IMR-90 (cell line): ENCODE measurements around the gene DDX59. TPM values are rescaled to one million over a fixed set of nuclear protein-coding genes. Genes with fewer than 3 reads are reported as not detected.

Experiments used
- ATAC-seq: fragments of 200-7000 bp; cut with Tn5 transposase; 2 replicates; pipeline ENCODE4 v1.9.1; 2020; ENCODE audit warnings: low read depth, mild to moderate bottlenecking, moderate library complexity
- BruUV-seq: library from RNA; stranded (reverse); fragments of 400-500 nt; replicated peaks from 2 replicates; lab custom pipeline; 2021; lab: Mats Ljungman, UMichigan
- CTCF ChIA-PET: fragments of 300-600 bp; formaldehyde crosslinking; extraction: SDS; loops from one replicate; lab custom pipeline; 2021; ENCODE audit warnings: antibody characterized with exemption; lab: Yijun Ruan, JAX
- POLR2A ChIA-PET: fragments of 300-600 bp; sonication (Branson Sonifier 250); formaldehyde crosslinking; loops from one replicate; lab custom pipeline; 2022; ENCODE audit warnings: antibody characterized with exemption; ENCODE audit not compliant: unreplicated experiment; lab: Charles Lee
- DNase-seq: peaks from one replicate; pipeline ENCODE4 v3.0.0; 2013
- H2AFZ ChIP-seq: replicated peaks from 2 replicates; pipeline ENCODE3; 2013; ENCODE audit warnings: low read length, mild to moderate bottlenecking; ENCODE audit not compliant: poor library complexity
- H2AK5ac ChIP-seq: 2 replicates; pipeline ENCODE4 v1.6.1; 2013; ENCODE audit warnings: low read depth, low read length, inconsistent platforms
- H2AK9ac ChIP-seq: replicated peaks from 2 replicates; pipeline ENCODE3; 2013; ENCODE audit warnings: mild to moderate bottlenecking, low read depth, low read length, moderate library complexity; ENCODE audit not compliant: poor library complexity
- H2BK120ac ChIP-seq: 2 replicates; pipeline ENCODE4 v1.6.1; 2013; ENCODE audit warnings: low read depth, low read length, inconsistent platforms
- H2BK15ac ChIP-seq: 3 replicates; pipeline ENCODE4 v1.6.1; 2013; ENCODE audit warnings: low read depth, low read length, inconsistent platforms
- H2BK20ac ChIP-seq: 2 replicates; pipeline ENCODE4 v1.6.1; 2013; ENCODE audit warnings: low read depth, mild to moderate bottlenecking, inconsistent platforms, low read length, moderate library complexity
- H2BK5ac ChIP-seq: 2 replicates; pipeline ENCODE4 v1.6.1; 2013; ENCODE audit warnings: mild to moderate bottlenecking, low read depth, low read length, inconsistent platforms; ENCODE audit not compliant: poor library complexity, severe bottlenecking
- H3K14ac ChIP-seq: replicated peaks from 2 replicates; pipeline ENCODE4 v1.6.1; 2013; ENCODE audit warnings: low read depth, low read length, inconsistent platforms
- H3K18ac ChIP-seq: 2 replicates; pipeline ENCODE4 v1.6.1; 2013; ENCODE audit warnings: low read depth, low read length, control low read depth
- H3K23ac ChIP-seq: 2 replicates; pipeline ENCODE4 v1.6.1; 2013; ENCODE audit warnings: low read depth, low read length, inconsistent platforms
- H3K27ac ChIP-seq: 2 replicates; pipeline ENCODE4 v1.5.1; 2013; ENCODE audit warnings: mild to moderate bottlenecking, control low read depth, low read length; ENCODE audit not compliant: insufficient read depth
- H3K27me3 ChIP-seq: 2 replicates; pipeline ENCODE4 v1.6.1; 2013; ENCODE audit warnings: low read length; ENCODE audit not compliant: control insufficient read depth, insufficient read depth
- H3K36me3 ChIP-seq: 2 replicates; pipeline ENCODE4 v1.6.1; 2013; ENCODE audit warnings: low read length, mixed read lengths; ENCODE audit not compliant: control insufficient read depth, insufficient read depth
- H3K4ac ChIP-seq: 2 replicates; pipeline ENCODE4 v1.6.1; 2013; ENCODE audit warnings: low read depth, low read length, inconsistent platforms
- H3K4me1 ChIP-seq: 2 replicates; pipeline ENCODE4 v1.6.1; 2013; ENCODE audit warnings: low read length, mixed read lengths; ENCODE audit not compliant: control insufficient read depth, insufficient read depth
- H3K4me2 ChIP-seq: 2 replicates; pipeline ENCODE4 v1.6.1; 2013; ENCODE audit warnings: low read depth, mild to moderate bottlenecking, control low read depth, low read length, moderate library complexity
- H3K4me3 ChIP-seq: 2 replicates; pipeline ENCODE4 v1.5.1; 2013; ENCODE audit warnings: low read depth, mild to moderate bottlenecking, control low read depth, low read length, moderate library complexity; ENCODE audit not compliant: insufficient read depth
- H3K56ac ChIP-seq: 2 replicates; pipeline ENCODE4 v1.6.1; 2013; ENCODE audit warnings: low read length, inconsistent platforms; ENCODE audit not compliant: insufficient read depth; ENCODE audit errors: extremely low read depth
- H3K79me1 ChIP-seq, 2 experiments: 2 replicates each; pipeline ENCODE4 v1.6.1; 2013; ENCODE audit warnings: low read length in 2 of 2, inconsistent platforms in 1 of 2, low read depth in 1 of 2
- H3K9ac ChIP-seq: 2 replicates; pipeline ENCODE4 v1.6.1; 2013; ENCODE audit warnings: low read depth, low read length, control low read depth
- H3K9me1 ChIP-seq: 2 replicates; pipeline ENCODE4 v1.6.1; 2013; ENCODE audit warnings: low read length, inconsistent platforms; ENCODE audit not compliant: insufficient read depth
- H3K9me3 ChIP-seq: 2 replicates; pipeline ENCODE4 v1.6.1; 2013; ENCODE audit warnings: low read length; ENCODE audit not compliant: control insufficient read depth, insufficient read depth
- H4K20me1 ChIP-seq: 2 replicates; pipeline ENCODE4 v1.6.1; 2013; ENCODE audit warnings: low read length, inconsistent platforms; ENCODE audit not compliant: insufficient read depth
- H4K5ac ChIP-seq: 2 replicates; pipeline ENCODE4 v1.6.1; 2013; ENCODE audit warnings: mild to moderate bottlenecking, low read depth, low read length, control low read depth
- H4K8ac ChIP-seq, 2 experiments: 2 replicates each; pipeline ENCODE4 v1.6.1; 2013; ENCODE audit warnings: low read depth in 2 of 2, low read length in 2 of 2, control low read depth in 1 of 2, inconsistent platforms in 1 of 2
- H4K91ac ChIP-seq: 2 replicates; pipeline ENCODE4 v1.6.1; 2013; ENCODE audit warnings: low read depth, low read length, inconsistent platforms; ENCODE audit not compliant: insufficient read depth
- BHLHE40 ChIP-seq: fragments of 150-350 bp; IDR thresholded peaks from 2 replicates; pipeline ENCODE4 v1.6.1; 2016; ENCODE audit warnings: mild to moderate bottlenecking, low read depth, low read length
- CEBPB ChIP-seq: IDR thresholded peaks from 2 replicates; pipeline ENCODE4 v1.6.1; 2012; ENCODE audit warnings: low read depth, low read length, improper control_type of control experiment
- CHD1 ChIP-seq: IDR thresholded peaks from 2 replicates; pipeline ENCODE4 v1.6.1; 2012; ENCODE audit warnings: low read depth, low read length, improper control_type of control experiment
- MAZ ChIP-seq: IDR thresholded peaks from 2 replicates; pipeline ENCODE4 v1.6.1; 2012; ENCODE audit warnings: low read depth, mild to moderate bottlenecking, low read length, improper control_type of control experiment, moderate library complexity, borderline replicate concordance
- RCOR1 ChIP-seq: IDR thresholded peaks from 2 replicates; pipeline ENCODE4 v1.6.1; 2012; ENCODE audit warnings: mild to moderate bottlenecking, low read length, improper control_type of control experiment; ENCODE audit not compliant: insufficient replicate concordance
- RFX5 ChIP-seq: IDR thresholded peaks from 2 replicates; pipeline ENCODE4 v1.8.0; 2012; ENCODE audit warnings: low read depth, mild to moderate bottlenecking, low read length, moderate library complexity
- dilution Hi-C: fragments of 300-500 bp; cut with HindIII; formaldehyde crosslinking; loops from one replicate; pipeline ENCODE4 v1.14.3; 2018; ENCODE audit warnings: low sequenced_read_pairs; ENCODE audit not compliant: unreplicated experiment
- in situ Hi-C: fragments of 300-500 bp; cut with MboI; formaldehyde crosslinking; loops from 3 replicates; pipeline ENCODE4 v1.14.3; 2019; ENCODE audit warnings: low sequenced_read_pairs, inconsistent platforms, mixed read lengths
- intact Hi-C: fragments of 100-400 bp; cut with micrococcal nuclease; formaldehyde crosslinking; loops from 2 replicates; pipeline ENCODE4 v1.10.0; 2022
- polyA plus RNA-seq, 3 experiments: library from polyadenylated mRNA; depleted of rRNA; stranded (reverse); fragments of >200 nt; gene quantifications; 2 replicates each; pipeline ENCODE4 v1.2.3, GENCODE V29; 2012; ENCODE audit warnings: low replicate concordance in 1 of 3
- total RNA-seq: library from RNA; depleted of rRNA; stranded (reverse); fragments of >200 nt; gene quantifications from 2 replicates; pipeline ENCODE4 v1.2.3, GENCODE V29; 2012
- TF ChIP-seq, protein P1 (sequence below): fragments of 150-350 bp; IDR thresholded peaks from 2 replicates; pipeline ENCODE4 v1.6.1; 2016; ENCODE audit warnings: low read depth, mild to moderate bottlenecking, low read length, moderate library complexity, borderline replicate concordance
- TF ChIP-seq, protein P2 (sequence below): fragments of 150-350 bp; IDR thresholded peaks from 2 replicates; pipeline ENCODE4 v1.6.1; 2017; ENCODE audit warnings: mild to moderate bottlenecking, antibody characterized with exemption, low read length, low read depth

The DDX59 gene
- total and polyA plus RNA-seq, 2 of the 4 experiments (the other 2 are of a cell fraction) = 8.6 to 9.1 TPM

DNA sequence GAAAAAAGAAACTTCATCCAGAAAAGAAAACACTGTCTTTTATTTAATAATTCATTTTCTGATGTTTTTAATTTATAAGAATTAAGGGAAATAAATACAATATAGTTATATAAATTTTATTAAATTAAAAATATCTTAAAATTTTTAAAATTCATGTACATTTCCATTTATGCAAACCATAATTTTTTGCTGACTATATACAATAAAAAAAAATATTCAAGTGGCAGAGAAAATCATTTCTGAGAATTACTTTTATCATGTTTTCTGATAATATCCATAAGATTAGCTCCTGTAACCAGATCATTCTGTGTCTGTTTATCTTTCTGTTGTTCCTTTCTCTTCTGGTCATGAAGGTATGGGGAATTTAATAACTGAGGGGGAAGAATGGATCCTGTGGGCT is 25.7 kb downstream of the DDX59 start:
- H2BK20ac ChIP-seq = no peak overlapping the region
- no peaks in the 10 kb centered on the region for H3K79me1 ChIP-seq
- no peak overlapping the region for H3K56ac ChIP-seq
- no peaks in the 10 kb centered on the region for H4K20me1 ChIP-seq
- dilution Hi-C loops = no loop called here
- intact Hi-C loops = no loop called here
- ChIA-PET CTCF (no interaction called here), POLR2A (interaction anchor here (1.1 kb wide), 1 partner anchor 26 kb away, joined by 3 read pairs; no protein-coding TSS in a partner anchor)
- H2AFZ ChIP-seq = no peak overlapping the region
- no peak overlapping the region for H3K23ac ChIP-seq
- H2AK5ac ChIP-seq = no peak overlapping the region
- H3K14ac ChIP-seq = no peak overlapping the region
- ATAC-seq (no peak), DNase-seq (no peak)
- no peak overlapping the region for H2BK120ac ChIP-seq
- no peak overlapping the region for H3K27ac ChIP-seq
- H2BK5ac ChIP-seq = no peak overlapping the region
- no peak overlapping the region for H3K4me3 ChIP-seq
- H3K9ac ChIP-seq = no peak overlapping the region
- in situ Hi-C loops = no loop called here
- no peaks in the 10 kb centered on the region for H3K9me1 ChIP-seq
- no peak overlapping the region for H2AK9ac ChIP-seq
- peaks cover 2% of the 10 kb centered on the region for H3K4me1 ChIP-seq
- no peak overlapping the region for H4K91ac ChIP-seq
- H2BK15ac ChIP-seq = no peak overlapping the region
- no peak for TF ChIP-seq BHLHE40
- no peak for TF ChIP-seq CEBPB
- no peak for TF ChIP-seq RFX5
- TF ChIP-seq, protein P1, sequence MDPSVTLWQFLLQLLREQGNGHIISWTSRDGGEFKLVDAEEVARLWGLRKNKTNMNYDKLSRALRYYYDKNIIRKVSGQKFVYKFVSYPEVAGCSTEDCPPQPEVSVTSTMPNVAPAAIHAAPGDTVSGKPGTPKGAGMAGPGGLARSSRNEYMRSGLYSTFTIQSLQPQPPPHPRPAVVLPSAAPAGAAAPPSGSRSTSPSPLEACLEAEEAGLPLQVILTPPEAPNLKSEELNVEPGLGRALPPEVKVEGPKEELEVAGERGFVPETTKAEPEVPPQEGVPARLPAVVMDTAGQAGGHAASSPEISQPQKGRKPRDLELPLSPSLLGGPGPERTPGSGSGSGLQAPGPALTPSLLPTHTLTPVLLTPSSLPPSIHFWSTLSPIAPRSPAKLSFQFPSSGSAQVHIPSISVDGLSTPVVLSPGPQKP = no peak
- no peak for TF ChIP-seq RCOR1
- TF ChIP-seq CHD1 = no peak
- no peak for TF ChIP-seq MAZ
- TF ChIP-seq, protein P2, sequence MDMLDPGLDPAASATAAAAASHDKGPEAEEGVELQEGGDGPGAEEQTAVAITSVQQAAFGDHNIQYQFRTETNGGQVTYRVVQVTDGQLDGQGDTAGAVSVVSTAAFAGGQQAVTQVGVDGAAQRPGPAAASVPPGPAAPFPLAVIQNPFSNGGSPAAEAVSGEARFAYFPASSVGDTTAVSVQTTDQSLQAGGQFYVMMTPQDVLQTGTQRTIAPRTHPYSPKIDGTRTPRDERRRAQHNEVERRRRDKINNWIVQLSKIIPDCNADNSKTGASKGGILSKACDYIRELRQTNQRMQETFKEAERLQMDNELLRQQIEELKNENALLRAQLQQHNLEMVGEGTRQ = no peak
- H3K4ac ChIP-seq = no peak overlapping the region
- H4K5ac ChIP-seq = no peak overlapping the region
- no peak overlapping the region for H3K18ac ChIP-seq
- H3K4me2 ChIP-seq = no peak overlapping the region
- peaks cover 11% of the 10 kb centered on the region for H3K36me3 ChIP-seq
- BruUV-seq = no TSS peak
- no peak overlapping the region for H4K8ac ChIP-seq
- no peaks in the 10 kb centered on the region for H3K27me3 ChIP-seq
- no peaks in the 10 kb centered on the region for H3K9me3 ChIP-seq
